Measurements from ENCODE around the gene SLC9A3.

GRCh38 chr5:444226-444625 lies 80.0 kb downstream of the SLC9A3 start:
- no peak for TF ChIP-seq ZSCAN21 (CRISPR knock-in tag; IDR thresholded peaks at IDR 0.05; ENCODE audit: borderline replicate concordance)
- TF ChIP-seq ZNF879 (CRISPR knock-in tag; IDR thresholded peaks at IDR 0.05), result no peak
- TF ChIP-seq ZNF552 (CRISPR knock-in tag; IDR thresholded peaks at IDR 0.05; ENCODE audit: borderline replicate concordance), result no peak
- no peak for TF ChIP-seq NR2C2 (CRISPR knock-in tag; IDR thresholded peaks at IDR 0.05; ENCODE audit: borderline replicate concordance)
- no peak for TF ChIP-seq RAD51 (IDR thresholded peaks at IDR 0.05; ENCODE audit: borderline replicate concordance)

All from HepG2 (cell line).